Cardiac fibroblast (primary cell): Measurements from ENCODE around the gene C22orf42.

ENCODE experiments used
- DNase-seq, 2 donors: peaks; one replicate each; pipeline versions ENCODE4 v3.0.0 to v3.0.0-alpha.2; 2010; ENCODE audit warnings: low read depth in 2 of 2
- H3K4me3 ChIP-seq, 2 donors: replicated peaks in 1 of 2; 1 replicate in 1 of 2; 2 replicates in 1 of 2; pipeline ENCODE4 v1.5.1; 2011; ENCODE audit warnings: low read depth in 2 of 2, low read length in 2 of 2, mild to moderate bottlenecking in 2 of 2, moderate library complexity in 1 of 2
- TF ChIP-seq, protein P1 (sequence below): IDR thresholded peaks from one replicate; pipeline ENCODE4 v1.5.1; 2011; ENCODE audit warnings: low read depth, mild to moderate bottlenecking, low read length, inconsistent platforms

The C22orf42 gene

DNA sequence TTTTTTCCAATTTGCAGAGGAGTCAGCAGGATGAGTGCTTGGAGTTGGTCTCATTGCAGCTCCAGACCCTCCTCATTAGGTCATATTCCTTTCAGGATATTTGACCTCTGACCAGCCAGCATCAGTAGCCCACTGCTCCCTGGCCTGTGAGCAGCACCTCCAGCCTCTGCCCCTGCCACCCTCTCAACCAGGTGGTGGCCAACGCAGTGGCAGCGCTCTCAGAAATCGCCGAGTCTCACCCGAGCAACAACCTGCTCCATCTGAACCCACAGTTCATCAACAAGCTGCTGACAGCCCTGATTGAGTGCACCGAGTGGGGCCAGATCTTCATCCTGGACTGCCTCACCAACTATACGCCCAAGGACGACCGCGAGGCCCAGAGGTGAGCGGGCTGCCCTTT lies 27.0 kb downstream of the C22orf42 start:
- no peak for DNase-seq
- TF ChIP-seq, protein P1, sequence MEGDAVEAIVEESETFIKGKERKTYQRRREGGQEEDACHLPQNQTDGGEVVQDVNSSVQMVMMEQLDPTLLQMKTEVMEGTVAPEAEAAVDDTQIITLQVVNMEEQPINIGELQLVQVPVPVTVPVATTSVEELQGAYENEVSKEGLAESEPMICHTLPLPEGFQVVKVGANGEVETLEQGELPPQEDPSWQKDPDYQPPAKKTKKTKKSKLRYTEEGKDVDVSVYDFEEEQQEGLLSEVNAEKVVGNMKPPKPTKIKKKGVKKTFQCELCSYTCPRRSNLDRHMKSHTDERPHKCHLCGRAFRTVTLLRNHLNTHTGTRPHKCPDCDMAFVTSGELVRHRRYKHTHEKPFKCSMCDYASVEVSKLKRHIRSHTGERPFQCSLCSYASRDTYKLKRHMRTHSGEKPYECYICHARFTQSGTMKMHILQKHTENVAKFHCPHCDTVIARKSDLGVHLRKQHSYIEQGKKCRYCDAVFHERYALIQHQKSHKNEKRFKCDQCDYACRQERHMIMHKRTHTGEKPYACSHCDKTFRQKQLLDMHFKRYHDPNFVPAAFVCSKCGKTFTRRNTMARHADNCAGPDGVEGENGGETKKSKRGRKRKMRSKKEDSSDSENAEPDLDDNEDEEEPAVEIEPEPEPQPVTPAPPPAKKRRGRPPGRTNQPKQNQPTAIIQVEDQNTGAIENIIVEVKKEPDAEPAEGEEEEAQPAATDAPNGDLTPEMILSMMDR: no peak
- H3K4me3 ChIP-seq: no peak overlapping the region

DNA sequence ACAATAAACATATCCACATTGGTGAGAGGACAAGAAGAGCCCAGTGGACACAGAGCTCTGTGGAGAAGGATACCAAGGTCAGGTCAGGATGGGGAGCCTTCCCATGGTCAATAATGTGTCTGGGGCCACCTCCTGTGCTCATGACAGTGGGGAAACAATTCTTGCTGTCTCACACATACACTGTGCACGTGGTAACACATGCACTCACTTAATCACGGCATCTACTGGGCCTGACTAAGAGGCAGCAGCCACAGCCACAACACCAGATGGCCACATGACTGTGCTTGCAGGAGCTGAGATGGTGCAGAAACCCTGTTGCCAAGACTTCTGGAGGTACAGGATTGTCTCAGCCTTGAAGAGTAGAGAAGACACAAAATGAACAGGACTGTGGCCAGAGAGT lies 28.6 kb downstream of the C22orf42 start:
- H3K4me3 ChIP-seq: no peak overlapping the region
- no peak for DNase-seq
- TF ChIP-seq, protein P1: no peak

DNA sequence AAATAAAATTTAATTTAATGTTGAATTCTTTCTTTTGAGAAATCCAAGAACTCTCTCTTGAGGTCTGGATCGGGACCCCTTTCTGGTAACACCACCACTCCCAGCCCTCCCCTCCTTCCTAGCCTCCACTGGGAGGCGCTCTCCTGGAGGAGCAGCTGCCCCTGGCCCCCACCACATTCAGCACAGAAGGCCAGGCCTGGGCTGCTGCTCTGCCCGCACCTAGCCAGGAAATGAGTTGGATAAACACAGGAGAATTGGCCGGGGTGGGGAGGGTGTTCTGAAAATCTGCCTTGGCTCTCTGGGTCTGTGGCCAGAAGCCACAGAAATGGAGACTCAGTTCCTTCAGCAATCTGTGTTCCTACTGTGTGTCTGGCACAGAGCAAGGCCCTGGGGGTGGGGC lies 31.2 kb downstream of the C22orf42 start:
- DNase-seq: no peak

DNA sequence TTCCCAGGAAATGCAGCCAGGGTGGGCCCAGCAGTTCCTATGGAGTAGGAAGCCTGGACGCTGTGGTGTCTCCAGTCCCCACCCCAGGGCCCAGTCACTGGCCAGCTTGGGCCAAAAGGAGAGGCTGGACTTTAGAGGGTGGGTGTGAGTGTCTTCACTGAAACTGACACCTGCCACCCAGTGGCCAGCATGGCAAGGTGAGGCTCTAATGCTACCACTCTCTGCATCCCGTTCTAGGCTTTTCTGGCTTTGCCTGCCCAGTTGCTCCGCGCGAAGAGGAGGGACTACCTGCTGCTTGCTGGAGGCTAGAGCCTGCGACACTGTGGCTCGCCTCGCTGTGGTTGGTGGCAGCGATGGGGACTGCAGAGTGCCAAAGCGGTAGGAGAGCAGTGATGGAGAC lies 35.4 kb downstream of the C22orf42 start:
- TF ChIP-seq, protein P1: no peak

More for the DNA sequence above, 31.2 kb downstream of the C22orf42 start:
- H3K4me3 ChIP-seq: no peak overlapping the region
- TF ChIP-seq, protein P1: no peak

DNA sequence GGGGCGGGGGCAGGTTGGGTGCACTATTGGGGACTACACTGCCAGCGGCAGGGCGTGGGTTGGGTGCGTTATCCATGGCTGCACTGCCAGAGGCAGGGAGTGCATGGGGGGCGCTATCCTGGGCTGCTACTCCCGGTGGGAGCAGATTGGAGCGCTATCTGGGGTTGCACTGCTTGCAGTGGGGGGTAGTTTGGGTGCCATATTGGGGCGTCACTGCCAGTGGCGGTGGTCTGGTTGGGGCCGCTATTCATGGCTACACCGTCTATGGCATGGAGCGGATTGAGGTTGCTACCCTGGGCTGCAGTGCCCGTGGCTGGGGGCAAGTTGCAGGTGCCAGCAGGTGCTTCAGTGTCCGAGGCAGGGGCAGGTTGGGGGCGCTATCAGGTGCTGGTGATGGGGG lies 36.2 kb downstream of the C22orf42 start:
- TF ChIP-seq, protein P1: no peak

More for the DNA sequence above, 35.4 kb downstream of the C22orf42 start:
- no peak overlapping the region for H3K4me3 ChIP-seq
- DNase-seq: no peak

DNA sequence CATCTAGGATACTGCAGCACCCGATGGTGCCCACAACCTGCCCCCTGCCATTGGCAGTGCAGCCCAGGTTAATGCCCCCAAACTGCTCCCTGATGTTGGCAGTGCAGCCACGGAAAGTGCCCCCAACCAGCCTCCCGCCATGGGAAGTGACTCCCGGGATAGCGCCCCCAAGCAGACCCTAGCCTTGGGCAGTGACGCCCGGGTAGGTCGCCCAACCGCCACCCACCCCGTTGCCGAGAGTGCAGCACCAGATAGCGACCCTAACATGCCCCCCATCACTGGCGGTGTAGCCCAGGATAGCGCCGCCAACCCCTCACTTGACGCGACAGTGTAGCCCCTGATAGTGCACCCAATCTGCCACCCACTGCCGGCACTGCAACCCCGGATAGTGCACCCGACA lies 38.5 kb downstream of the C22orf42 start:
- no peak overlapping the region for H3K4me3 ChIP-seq
- no peak for DNase-seq
- TF ChIP-seq, protein P1: no peak

More for the DNA sequence above, 36.2 kb downstream of the C22orf42 start:
- H3K4me3 ChIP-seq: no peak overlapping the region
- DNase-seq: no peak

DNA sequence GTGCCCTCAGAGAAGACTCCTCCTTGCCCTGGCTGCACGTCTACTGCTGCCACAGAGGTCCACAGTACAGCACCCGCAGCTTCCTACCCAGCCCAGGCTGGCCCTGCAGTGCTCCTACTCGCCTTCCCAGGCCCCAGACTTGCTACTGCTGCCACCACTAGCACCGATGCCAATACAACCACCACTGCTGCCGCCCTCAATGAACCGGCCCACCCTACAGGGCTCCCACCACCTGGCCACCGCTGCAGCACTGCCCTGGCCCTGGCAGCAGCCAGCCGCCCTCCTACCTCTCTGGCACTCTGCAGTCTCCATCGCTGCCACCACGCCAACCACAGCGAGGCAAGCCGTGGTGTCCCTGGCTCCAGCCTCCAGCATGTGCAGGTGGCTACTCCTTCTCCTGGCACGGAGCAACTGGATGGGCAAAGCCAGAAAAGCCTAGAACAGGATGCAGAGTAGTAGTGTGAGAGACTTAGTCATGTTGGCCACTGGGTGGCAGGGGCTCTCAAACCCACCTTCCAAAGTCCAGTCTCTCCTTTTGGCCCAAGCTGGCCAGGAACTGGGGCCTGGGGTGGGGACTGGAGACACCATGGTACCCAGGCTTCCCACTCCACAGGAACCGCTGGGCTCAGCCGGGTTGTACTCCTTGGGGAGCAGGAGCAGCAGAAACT lies 39.4 kb downstream of the C22orf42 start:
- DNase-seq: no peak
- no peak overlapping the region for H3K4me3 ChIP-seq
- TF ChIP-seq, protein P1: no peak
